ENCODE data around the gene IRF9.

GRCh38 chr14:24213866-24214662 lies 53.0 kb downstream of the IRF9 start:
- TF ChIP-seq CTCF (conservative IDR thresholded peaks at IDR 0.05; ENCODE audit: low read depth, low read length) = no peak
- no peak for TF ChIP-seq EZH2 (IDR thresholded peaks at IDR 0.05; ENCODE audit: borderline replicate concordance, low read depth, low read length, poor library complexity, severe bottlenecking)

Data from A673 (cell line).